Caco-2 (cell line): ENCODE results near the gene SLC25A26. TPM values are rescaled to one million over a fixed set of nuclear protein-coding genes. Genes with fewer than 3 reads are reported as not detected.

Experiments
- BruUV-seq: library from RNA; stranded (reverse); fragments of 400-500 nt; replicated peaks from 2 replicates; lab custom pipeline; 2021; lab: Mats Ljungman, UMichigan
- CTCF ChIA-PET: fragments of 300-600 bp; sonication (Branson Sonifier 250); formaldehyde crosslinking; loops from one replicate; lab custom pipeline; 2022; ENCODE audit warnings: antibody characterized with exemption; lab: Charles Lee
- POLR2A ChIA-PET: fragments of 300-600 bp; sonication (Branson Sonifier 250); formaldehyde crosslinking; loops from one replicate; lab custom pipeline; 2022; ENCODE audit warnings: antibody characterized with exemption; lab: Charles Lee
- DNase-seq, 2 experiments: peaks; one replicate each; pipeline versions ENCODE4 v3.0.0 to v3.0.0-alpha.2; 2020 to 2022
- H3K27me3 ChIP-seq: replicated peaks from 2 replicates; pipeline ENCODE4 v1.6.0; 2011; ENCODE audit warnings: low read length; ENCODE audit not compliant: control insufficient read depth, insufficient read depth
- H3K36me3 ChIP-seq: 2 replicates; pipeline ENCODE4 v1.5.1; 2011; ENCODE audit warnings: low read length; ENCODE audit not compliant: control insufficient read depth, insufficient read depth
- H3K4me1 ChIP-seq: fragments of 250-450 bp; sonication (Bioruptor Pico); 2 replicates; pipeline ENCODE4 v1.5.1; 2020; ENCODE audit warnings: mild to moderate bottlenecking
- H3K4me3 ChIP-seq: 2 replicates; pipeline ENCODE4 v1.5.1; 2011; ENCODE audit warnings: low read depth, mild to moderate bottlenecking, control low read depth, low read length
- H3K9me3 ChIP-seq: fragments of 250-450 bp; sonication (Bioruptor Pico); 2 replicates; pipeline ENCODE4 v1.5.1; 2020; ENCODE audit warnings: mild to moderate bottlenecking, moderate library complexity
- H3K27ac Mint-ChIP-seq: one replicate; pipeline ENCODE4 v1.8.0; 2022; ENCODE audit warnings: mixed read lengths; ENCODE audit not compliant: unreplicated experiment
- H3K27me3 Mint-ChIP-seq: one replicate; pipeline ENCODE4 v1.8.0; 2022; ENCODE audit warnings: mixed read lengths; ENCODE audit not compliant: insufficient read depth, unreplicated experiment
- H3K36me3 Mint-ChIP-seq: one replicate; pipeline ENCODE4 v1.8.0; 2022; ENCODE audit warnings: mild to moderate bottlenecking, mixed read lengths; ENCODE audit not compliant: insufficient read depth, unreplicated experiment
- H3K4me1 Mint-ChIP-seq: one replicate; pipeline ENCODE4 v1.8.0; 2022; ENCODE audit warnings: low read depth, mixed read lengths; ENCODE audit not compliant: unreplicated experiment
- H3K4me3 Mint-ChIP-seq: one replicate; pipeline ENCODE4 v1.8.0; 2022; ENCODE audit warnings: mild to moderate bottlenecking, moderate library complexity, mixed read lengths; ENCODE audit not compliant: unreplicated experiment
- H3K9me3 Mint-ChIP-seq: one replicate; pipeline ENCODE4 v1.8.0; 2022; ENCODE audit warnings: mixed read lengths; ENCODE audit not compliant: unreplicated experiment
- intact Hi-C: fragments of 100-400 bp; cut with micrococcal nuclease; formaldehyde crosslinking; loops from one replicate; pipeline ENCODE4 v1.10.0; 2022; ENCODE audit not compliant: unreplicated experiment
- total RNA-seq: library from RNA; stranded (reverse); gene quantifications from 2 replicates; pipeline ENCODE4 v1.2.3, GENCODE V29; 2022
- TF ChIP-seq, protein P1 (sequence below), 2 experiments: fragments of 200-600 bp in 1 of 2; IDR thresholded peaks; 1 replicate in 1 of 2; 2 replicates in 1 of 2; pipeline versions ENCODE4 v1.5.1 to v1.8.0; 2011 to 2022; ENCODE audit warnings: antibody characterized with exemption in 1 of 2, control low read depth in 1 of 2, inconsistent platforms in 1 of 2, low read depth in 1 of 2, low read length in 1 of 2, mild to moderate bottlenecking in 1 of 2, moderate library complexity in 1 of 2; ENCODE audit not compliant: insufficient read depth in 1 of 2, severe bottlenecking in 1 of 2, unreplicated experiment in 1 of 2

The SLC25A26 gene
- total RNA-seq, 1 experiment from 2014 or later: 25.4 TPM

DNA sequence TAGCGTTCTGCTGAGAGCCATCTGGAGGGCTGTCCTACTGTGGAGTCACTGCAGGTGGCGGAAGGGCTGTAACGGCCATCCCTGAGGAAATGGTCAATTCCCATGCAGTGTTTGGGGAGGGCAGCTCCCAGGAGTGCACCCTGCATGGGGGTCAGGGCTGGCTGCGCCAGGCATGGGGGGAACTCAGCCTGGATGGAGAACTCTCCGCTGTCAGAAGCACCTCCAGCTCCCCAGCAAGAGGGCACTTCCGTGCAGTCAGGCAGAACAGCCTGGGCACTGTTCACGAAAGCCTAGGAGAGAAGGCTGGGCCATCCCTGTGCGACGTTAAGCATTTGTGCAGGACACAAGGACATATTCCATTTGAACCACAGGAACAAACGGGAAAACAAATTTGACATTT lies 174.8 kb downstream of the SLC25A26 start:
- ChIA-PET POLR2A (no interaction called here), CTCF (no interaction called here)
- H3K4me1 Mint-ChIP-seq: no peaks in the 10 kb centered on the region
- peaks cover 62% of the 10 kb centered on the region for H3K36me3 Mint-ChIP-seq
- H3K27me3 ChIP-seq: no peaks in the 10 kb centered on the region
- H3K36me3 ChIP-seq: peaks cover 5% of the 10 kb centered on the region
- no peaks in the 10 kb centered on the region for H3K4me1 ChIP-seq
- no peaks in the 10 kb centered on the region for H3K9me3 Mint-ChIP-seq
- H3K9me3 ChIP-seq: no peaks in the 10 kb centered on the region
- H3K4me3 ChIP-seq: no peak overlapping the region
- TF ChIP-seq, protein P1, sequence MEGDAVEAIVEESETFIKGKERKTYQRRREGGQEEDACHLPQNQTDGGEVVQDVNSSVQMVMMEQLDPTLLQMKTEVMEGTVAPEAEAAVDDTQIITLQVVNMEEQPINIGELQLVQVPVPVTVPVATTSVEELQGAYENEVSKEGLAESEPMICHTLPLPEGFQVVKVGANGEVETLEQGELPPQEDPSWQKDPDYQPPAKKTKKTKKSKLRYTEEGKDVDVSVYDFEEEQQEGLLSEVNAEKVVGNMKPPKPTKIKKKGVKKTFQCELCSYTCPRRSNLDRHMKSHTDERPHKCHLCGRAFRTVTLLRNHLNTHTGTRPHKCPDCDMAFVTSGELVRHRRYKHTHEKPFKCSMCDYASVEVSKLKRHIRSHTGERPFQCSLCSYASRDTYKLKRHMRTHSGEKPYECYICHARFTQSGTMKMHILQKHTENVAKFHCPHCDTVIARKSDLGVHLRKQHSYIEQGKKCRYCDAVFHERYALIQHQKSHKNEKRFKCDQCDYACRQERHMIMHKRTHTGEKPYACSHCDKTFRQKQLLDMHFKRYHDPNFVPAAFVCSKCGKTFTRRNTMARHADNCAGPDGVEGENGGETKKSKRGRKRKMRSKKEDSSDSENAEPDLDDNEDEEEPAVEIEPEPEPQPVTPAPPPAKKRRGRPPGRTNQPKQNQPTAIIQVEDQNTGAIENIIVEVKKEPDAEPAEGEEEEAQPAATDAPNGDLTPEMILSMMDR (IDR thresholded peaks at IDR 0.05; ENCODE audit: insufficient read depth in 1 of 2, low read depth in 1 of 2, low read length in 1 of 2, severe bottlenecking in 1 of 2, unreplicated experiment in 1 of 2): no peak
- no peaks in the 10 kb centered on the region for H3K27me3 Mint-ChIP-seq
- intact Hi-C loops: no loop called here
- H3K4me3 Mint-ChIP-seq: no peak overlapping the region
- H3K27ac Mint-ChIP-seq: no peak overlapping the region
- DNase-seq: no peak
- BruUV-seq: no TSS peak

DNA sequence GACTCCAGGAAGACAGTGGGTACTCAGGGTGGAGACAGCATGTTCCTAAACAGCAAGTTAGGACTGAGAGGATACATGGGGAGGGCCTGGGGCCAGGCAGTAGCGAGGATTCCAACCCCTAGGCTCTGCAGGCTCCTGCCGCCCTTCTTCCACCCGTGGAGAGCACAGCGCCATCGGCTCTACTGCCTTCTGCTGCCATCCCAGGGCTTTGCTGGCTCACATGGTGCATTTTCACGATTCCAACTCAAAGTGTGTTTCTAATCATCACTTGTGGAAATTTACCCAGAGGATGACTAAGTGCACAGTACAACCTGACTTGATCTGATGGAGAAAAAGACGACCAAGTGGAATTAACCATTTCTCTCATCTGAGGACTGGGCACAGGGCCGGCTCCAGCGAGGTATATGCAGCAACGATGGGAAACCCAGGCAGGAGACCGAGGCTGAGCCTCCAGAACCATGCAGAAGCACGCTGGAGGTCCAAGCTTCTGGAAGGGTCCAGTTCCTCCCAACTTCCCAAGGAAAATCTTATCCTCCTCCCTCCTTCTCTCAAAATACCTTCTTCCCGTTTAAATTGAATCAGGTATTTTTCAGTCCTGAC lies 175.5 kb downstream of the SLC25A26 start:
- no peak overlapping the region for H3K27ac Mint-ChIP-seq

DNA sequence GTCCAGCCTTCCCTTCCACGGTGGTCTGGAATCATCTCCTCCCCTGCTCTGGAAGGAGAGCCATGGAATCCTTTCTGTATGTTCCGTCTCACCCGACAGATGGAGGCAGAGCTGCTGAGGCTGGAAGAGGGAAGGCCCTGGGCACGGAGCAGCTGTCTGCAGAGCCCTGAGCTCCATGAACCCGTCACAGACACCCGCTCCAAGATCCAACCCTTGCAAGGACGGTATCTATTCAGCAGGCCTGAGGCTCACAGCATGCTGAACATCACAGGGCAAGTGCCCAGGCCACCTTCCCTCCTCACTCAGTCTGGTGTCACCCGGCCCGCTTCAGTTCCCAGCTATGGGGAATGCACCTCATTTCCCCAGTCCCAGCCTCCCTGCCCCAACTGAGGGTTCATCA lies 176.1 kb downstream of the SLC25A26 start:
- Mint-ChIP-seq H3K9me3 (no peaks in the 10 kb centered on the region), H3K36me3 (peaks cover 61% of the 10 kb centered on the region), H3K4me3 (no peak overlapping the region), H3K27ac (no peak overlapping the region), H3K27me3 (no peaks in the 10 kb centered on the region), H3K4me1 (no peaks in the 10 kb centered on the region)
- POLR2A ChIA-PET: no interaction called here
- DNase-seq: no peak
- TF ChIP-seq, protein P1 (IDR thresholded peaks at IDR 0.05; ENCODE audit: insufficient read depth in 1 of 2, low read depth in 1 of 2, low read length in 1 of 2, severe bottlenecking in 1 of 2, unreplicated experiment in 1 of 2): no peak
- Histone ChIP-seq H3K4me3 (no peak overlapping the region), H3K4me1 (no peaks in the 10 kb centered on the region), H3K9me3 (no peaks in the 10 kb centered on the region), H3K36me3 (peaks cover 7% of the 10 kb centered on the region), H3K27me3 (no peaks in the 10 kb centered on the region)
- CTCF ChIA-PET: interaction anchor here (0.5 kb wide), 1 partner anchor 26 kb away, joined by 3 read pairs; no protein-coding TSS in a partner anchor
- no TSS peak for BruUV-seq
- intact Hi-C loops: no loop called here

More for the DNA sequence above, 175.5 kb downstream of the SLC25A26 start:
- Histone ChIP-seq H3K27me3 (no peaks in the 10 kb centered on the region), H3K4me3 (no peak overlapping the region), H3K36me3 (peaks cover 7% of the 10 kb centered on the region), H3K9me3 (no peaks in the 10 kb centered on the region), H3K4me1 (no peaks in the 10 kb centered on the region)
- Mint-ChIP-seq H3K4me1 (no peaks in the 10 kb centered on the region), H3K4me3 (no peak overlapping the region), H3K9me3 (no peaks in the 10 kb centered on the region), H3K36me3 (peaks cover 62% of the 10 kb centered on the region), H3K27me3 (no peaks in the 10 kb centered on the region)
- CTCF ChIA-PET: no interaction called here
- POLR2A ChIA-PET: no interaction called here
- TF ChIP-seq, protein P1 (IDR thresholded peaks at IDR 0.05; ENCODE audit: insufficient read depth in 1 of 2, low read depth in 1 of 2, low read length in 1 of 2, severe bottlenecking in 1 of 2, unreplicated experiment in 1 of 2): no peak
- intact Hi-C loops: no loop called here
- DNase-seq: no peak
- BruUV-seq: no TSS peak
